IPS DF 6.9 (cell line): ENCODE data around the gene HIVEP1.
"Not testable (repeated sequence)": the region's sequence is repeated elsewhere in the genome, so short reads cannot be mapped to it uniquely, and the experiment has no call there.

ENCODE experiments used
- DNase-seq: peaks from one replicate; pipeline ENCODE4 v3.0.0-alpha.2; 2013; ENCODE audit warnings: low read depth, low spot score
- H3K27ac ChIP-seq: one replicate; pipeline ENCODE4 v1.5.1; 2013; ENCODE audit warnings: low read length, control low read depth
- H3K27me3 ChIP-seq: 2 replicates; pipeline ENCODE4 v1.6.1; 2013; ENCODE audit warnings: mild to moderate bottlenecking, low read length; ENCODE audit not compliant: control insufficient read depth, insufficient read depth
- H3K36me3 ChIP-seq: 2 replicates; pipeline ENCODE4 v1.6.1; 2013; ENCODE audit warnings: low read length; ENCODE audit not compliant: control insufficient read depth, insufficient read depth
- H3K4me1 ChIP-seq: 2 replicates; pipeline ENCODE4 v1.6.1; 2013; ENCODE audit warnings: low read length; ENCODE audit not compliant: control insufficient read depth, insufficient read depth
- H3K4me3 ChIP-seq: 2 replicates; pipeline ENCODE4 v1.5.1; 2013; ENCODE audit warnings: mild to moderate bottlenecking, low read length
- H3K9me3 ChIP-seq: 2 replicates; pipeline ENCODE4 v1.6.1; 2013; ENCODE audit warnings: low read length, inconsistent platforms; ENCODE audit not compliant: control insufficient read depth, insufficient read depth
- WGBS: extraction: QIAGEN DNeasy Blood & Tissue Kit; methylation state at CpG from one replicate; pipeline ENCODE4 v1.1.7; 2013; ENCODE audit warnings: mixed read lengths, missing lambda C conversion rate; ENCODE audit not compliant: insufficient read length, insufficient coverage; 5-methylcytosine and 5-hydroxymethylcytosine counted together

Gene HIVEP1

DNA sequence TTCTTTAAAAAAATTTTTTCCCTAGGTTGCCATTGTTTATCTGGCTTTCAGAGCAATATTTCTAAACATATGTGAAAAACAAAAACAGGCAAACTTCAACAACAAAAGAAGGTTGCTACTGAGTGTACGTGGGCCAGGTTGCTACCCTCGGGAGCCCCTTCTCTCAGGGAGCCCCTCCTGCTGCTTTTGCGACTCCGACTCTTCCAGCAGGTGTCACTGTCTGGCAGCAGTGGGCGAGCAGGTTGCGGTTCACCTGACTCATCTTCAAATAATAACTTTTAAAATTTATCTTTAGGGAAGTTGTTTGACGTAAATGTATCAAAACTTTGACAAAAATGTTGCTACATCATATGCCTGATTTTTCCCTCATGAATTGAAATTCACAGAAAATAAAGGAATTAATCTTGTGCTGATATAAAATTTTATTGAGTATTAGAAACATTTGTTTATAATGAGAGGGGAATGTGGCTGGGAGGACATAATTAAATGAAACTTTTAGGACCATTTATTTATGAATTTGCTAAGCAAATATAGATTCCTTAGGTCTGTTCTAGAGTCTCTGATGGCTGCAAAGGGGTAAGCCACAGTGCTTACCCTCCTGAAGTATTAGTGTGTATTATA is 138.8 kb downstream of the HIVEP1 start:
- Histone ChIP-seq H3K4me1 (no peaks in the 10 kb centered on the region), H3K36me3 (no peaks in the 10 kb centered on the region), H3K9me3 (no peaks in the 10 kb centered on the region), H3K27ac (no peak overlapping the region), H3K4me3 (no peak overlapping the region), H3K27me3 (no peaks in the 10 kb centered on the region)
- DNase-seq = no peak
- WGBS = no CpG with 5 or more reads among the region's 7 CpGs

DNA sequence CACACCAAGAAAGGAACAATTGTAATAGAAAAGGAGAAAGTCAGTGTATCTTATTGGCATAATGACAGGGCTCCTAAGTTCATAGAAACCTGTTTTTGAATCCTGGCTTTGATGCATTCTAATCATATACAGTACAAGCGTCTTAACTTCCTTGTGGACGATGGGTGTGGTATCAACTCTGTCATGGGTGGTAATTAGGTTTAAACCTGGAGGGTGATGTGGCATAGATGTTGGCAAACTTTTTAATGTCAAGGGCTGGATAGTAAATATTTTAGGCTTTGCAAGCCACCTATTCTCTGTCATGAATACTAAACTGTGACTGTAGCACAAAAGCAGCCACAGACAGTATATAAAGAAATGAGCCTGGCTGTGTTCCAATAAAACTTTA is 139.3 kb downstream of the HIVEP1 start:
- DNase-seq = no peak
- Histone ChIP-seq H3K9me3 (no peaks in the 10 kb centered on the region), H3K4me3 (no peak overlapping the region), H3K27me3 (no peaks in the 10 kb centered on the region), H3K4me1 (no peaks in the 10 kb centered on the region), H3K27ac (no peak overlapping the region), H3K36me3 (no peaks in the 10 kb centered on the region)
- WGBS = no CpG with 5 or more reads among the region's 2 CpGs

DNA sequence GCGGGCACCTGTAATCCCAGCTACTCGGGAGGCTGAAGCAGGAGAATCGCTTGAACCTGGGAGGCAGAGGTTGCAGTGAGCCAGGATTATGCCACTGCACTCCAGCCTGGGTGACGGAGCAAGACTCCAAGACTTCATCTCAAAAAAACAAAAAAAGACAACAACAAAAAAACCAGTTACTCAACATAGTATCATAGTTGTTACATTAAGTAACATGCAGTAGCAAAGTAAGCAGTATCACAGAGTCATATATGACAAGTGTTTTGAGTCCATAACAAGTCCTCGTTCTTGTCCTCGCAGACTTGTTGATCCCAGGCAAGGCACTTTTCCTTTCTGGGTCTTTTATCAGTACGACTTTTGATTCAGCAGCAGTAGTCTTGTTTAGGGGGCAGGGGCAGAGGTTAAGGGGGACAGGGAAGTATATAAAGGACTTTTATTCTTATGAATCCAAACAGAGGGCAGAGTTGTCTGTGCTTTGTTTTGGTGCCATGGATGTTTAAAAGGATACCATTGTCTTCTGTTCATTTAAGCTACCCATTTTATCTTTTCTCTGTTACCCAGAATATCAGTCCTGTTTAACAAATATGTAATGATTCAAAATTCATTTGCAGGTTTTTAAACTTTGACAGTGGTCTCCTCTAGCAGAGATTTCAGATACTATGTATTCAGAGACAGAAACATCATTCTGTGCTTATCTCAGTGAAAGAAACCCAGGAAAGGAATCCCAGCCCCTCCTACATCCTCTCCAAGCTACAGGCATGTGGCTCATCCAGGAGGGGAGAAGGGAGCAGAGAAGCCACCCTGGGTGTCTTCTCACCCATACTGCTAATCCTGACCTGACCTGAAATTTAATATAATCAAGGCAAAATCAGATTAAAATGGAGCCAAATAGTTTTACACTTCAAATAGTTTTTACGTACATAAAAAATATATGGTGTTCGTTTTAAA is 140.2 kb downstream of the HIVEP1 start:
- no peaks in the 10 kb centered on the region for H3K4me1 ChIP-seq
- H3K36me3 ChIP-seq = no peaks in the 10 kb centered on the region
- H3K4me3 ChIP-seq = no peak overlapping the region
- no peaks in the 10 kb centered on the region for H3K27me3 ChIP-seq
- no peaks in the 10 kb centered on the region for H3K9me3 ChIP-seq
- no peak overlapping the region for H3K27ac ChIP-seq
- DNase-seq = no peak
- WGBS = no CpG with 5 or more reads among the region's 9 CpGs

DNA sequence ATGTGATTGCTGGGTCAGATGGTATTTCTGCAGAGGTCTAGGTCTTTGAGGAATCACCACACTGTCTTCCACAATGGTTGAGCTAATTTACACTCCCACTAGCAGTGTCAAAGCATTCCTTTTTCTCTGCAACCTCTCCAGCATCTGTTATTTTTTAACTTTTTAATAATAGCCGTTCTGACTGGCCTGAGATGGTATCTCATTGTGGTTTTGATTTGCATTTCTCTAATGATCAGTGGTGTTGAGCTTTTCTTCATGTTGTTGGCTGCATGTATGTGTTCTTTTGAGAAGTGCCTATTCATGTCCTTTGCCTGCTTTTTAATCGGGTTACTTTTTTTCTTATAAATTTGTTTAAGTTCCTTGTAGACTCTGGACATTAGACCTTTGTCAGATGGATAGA is 143.7 kb downstream of the HIVEP1 start:
- not testable (repeated sequence) for H3K27ac ChIP-seq, DNase-seq, H3K4me3 ChIP-seq, H3K4me1 ChIP-seq, H3K27me3 ChIP-seq, H3K36me3 ChIP-seq, H3K9me3 ChIP-seq
- WGBS = no CpG with 5 or more reads among the region's 2 CpGs

DNA sequence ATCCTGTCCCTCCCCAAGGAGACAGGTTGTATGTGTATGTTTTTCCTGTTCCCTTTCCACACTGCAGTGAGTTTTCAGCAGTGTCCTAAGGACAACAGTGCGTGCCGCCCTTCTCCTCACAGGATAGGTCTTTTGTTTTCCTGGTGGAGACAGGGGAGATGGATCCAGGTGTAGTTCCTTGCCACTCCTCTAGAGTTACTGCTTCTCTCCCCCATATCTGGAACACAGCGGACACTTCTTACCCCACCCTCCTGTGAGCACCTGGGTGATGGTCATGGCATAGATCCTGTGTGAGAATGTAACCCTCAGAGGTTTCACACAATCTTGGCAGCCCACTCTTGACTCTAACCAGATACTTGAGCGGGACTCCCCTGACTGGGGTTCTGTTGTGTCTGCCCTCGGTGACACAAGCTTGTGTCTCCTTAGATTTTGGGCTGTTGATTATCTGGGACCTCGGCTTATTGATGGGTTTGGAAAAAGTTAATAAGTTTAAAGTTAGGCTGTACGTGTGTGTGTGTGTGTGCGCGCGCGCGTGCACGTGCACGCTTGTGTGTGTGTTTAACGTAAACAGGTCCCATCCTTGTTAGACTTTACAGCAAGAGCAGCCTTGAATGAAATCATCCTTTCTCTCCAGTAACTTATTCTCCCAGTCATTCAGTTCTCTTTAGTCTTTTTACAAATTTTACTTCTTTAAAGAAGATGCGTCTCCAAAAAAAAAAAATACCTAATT is 146.7 kb downstream of the HIVEP1 start:
- no peak overlapping the region for H3K4me3 ChIP-seq
- H3K27ac ChIP-seq = no peak overlapping the region
- no peak for DNase-seq
- H3K36me3 ChIP-seq = peaks cover 6% of the 10 kb centered on the region
- 100% methylated on average over 8 of the region's 16 CpGs for WGBS
- H3K9me3 ChIP-seq = no peaks in the 10 kb centered on the region
- no peaks in the 10 kb centered on the region for H3K27me3 ChIP-seq
- no peaks in the 10 kb centered on the region for H3K4me1 ChIP-seq

DNA sequence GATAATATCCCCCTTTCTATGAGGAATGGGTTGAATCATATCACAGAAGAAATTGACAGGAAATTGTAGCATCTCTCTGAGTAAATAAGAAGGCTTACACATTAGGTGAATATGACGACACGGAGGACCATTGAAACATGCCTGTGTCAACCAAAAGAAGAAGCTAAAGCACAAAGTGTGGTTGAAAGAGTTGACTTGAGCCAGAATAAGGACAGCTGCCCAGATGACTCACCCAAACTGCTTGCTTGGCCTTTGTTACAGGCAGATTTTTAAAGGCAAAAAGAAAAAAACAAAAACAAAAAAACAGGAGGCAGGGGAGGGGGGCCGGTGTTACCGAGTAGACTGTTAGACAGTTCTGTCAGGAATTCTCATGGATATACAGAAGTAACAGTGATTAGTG is 148.2 kb downstream of the HIVEP1 start:
- H3K9me3 ChIP-seq = no peaks in the 10 kb centered on the region
- no peaks in the 10 kb centered on the region for H3K4me1 ChIP-seq
- no peak overlapping the region for H3K27ac ChIP-seq
- no peak overlapping the region for H3K4me3 ChIP-seq
- no peaks in the 10 kb centered on the region for H3K27me3 ChIP-seq
- H3K36me3 ChIP-seq = peaks cover 6% of the 10 kb centered on the region
- DNase-seq = no peak
- WGBS = no CpG with 5 or more reads among the region's 4 CpGs

DNA sequence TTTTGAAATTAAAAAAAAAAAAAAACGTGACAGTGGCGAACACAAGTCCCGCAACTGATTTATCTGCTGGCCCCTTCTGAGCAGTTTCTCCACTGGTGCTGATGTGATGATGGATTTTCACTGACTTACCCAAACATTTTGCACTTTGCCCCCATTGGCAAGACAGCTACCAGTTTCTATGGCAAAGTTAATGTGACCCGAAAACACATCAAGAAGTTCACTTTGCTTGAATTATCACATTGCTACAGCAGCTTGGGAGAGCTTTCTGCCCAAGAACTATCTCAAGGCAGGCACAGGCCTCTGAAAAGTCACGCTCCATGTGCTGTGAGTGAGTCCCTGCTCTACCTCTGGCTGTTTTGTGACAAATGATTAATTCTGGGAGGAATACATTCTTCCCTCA is 150.1 kb downstream of the HIVEP1 start:
- Histone ChIP-seq H3K27me3 (no peaks in the 10 kb centered on the region), H3K4me3 (no peak overlapping the region), H3K9me3 (no peaks in the 10 kb centered on the region), H3K36me3 (peaks cover 6% of the 10 kb centered on the region), H3K27ac (no peak overlapping the region), H3K4me1 (no peaks in the 10 kb centered on the region)
- DNase-seq = no peak
- no CpG with 5 or more reads among the region's 5 CpGs for WGBS

DNA sequence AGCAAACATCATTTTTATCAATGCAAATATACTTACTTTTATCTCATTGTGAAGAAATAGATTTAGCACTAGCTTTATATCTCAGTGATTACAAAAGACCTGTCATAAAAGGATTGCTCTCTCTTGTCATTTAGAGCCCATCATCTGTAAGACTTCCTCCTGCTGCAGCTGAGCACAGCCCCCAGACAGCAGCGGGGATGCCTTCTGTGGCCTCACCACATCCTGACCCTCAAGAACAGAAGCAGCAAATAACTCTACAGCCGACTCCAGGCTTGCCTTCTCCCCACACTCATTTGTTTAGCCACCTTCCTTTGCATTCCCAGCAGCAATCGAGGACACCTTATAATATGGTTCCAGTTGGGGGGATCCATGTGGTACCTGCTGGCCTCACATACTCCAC is 151.0 kb downstream of the HIVEP1 start:
- Histone ChIP-seq H3K4me3 (no peak overlapping the region), H3K4me1 (no peaks in the 10 kb centered on the region), H3K36me3 (peaks cover 6% of the 10 kb centered on the region), H3K27ac (no peak overlapping the region), H3K27me3 (no peaks in the 10 kb centered on the region), H3K9me3 (no peaks in the 10 kb centered on the region)
- WGBS = no CpG with 5 or more reads among the region's 3 CpGs
- DNase-seq = no peak

DNA sequence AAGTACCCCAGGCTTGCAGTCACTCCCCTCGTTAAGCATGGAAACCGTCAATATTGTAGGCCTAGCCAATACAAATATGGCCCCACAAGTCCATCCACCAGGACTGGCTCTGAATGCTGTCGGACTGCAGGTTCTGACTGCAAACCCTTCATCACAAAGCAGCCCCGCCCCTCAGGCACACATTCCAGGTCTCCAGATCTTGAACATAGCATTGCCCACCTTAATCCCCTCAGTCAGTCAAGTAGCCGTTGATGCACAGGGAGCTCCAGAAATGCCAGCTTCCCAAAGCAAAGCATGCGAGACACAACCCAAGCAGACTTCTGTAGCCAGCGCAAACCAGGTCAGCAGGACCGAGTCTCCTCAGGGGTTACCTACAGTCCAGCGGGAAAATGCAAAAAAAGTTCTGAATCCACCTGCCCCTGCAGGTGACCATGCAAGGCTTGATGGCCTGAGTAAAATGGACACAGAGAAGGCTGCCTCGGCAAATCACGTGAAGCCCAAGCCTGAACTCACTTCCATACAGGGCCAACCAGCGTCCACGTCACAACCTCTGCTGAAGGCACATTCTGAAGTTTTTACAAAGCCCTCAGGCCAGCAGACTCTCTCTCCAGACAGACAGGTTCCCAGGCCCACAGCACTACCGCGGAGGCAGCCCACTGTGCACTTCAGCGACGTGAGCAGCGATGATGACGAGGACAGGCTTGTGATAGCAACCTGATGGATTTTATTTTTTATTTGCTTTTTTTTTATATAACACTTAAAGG is 151.8 kb downstream of the HIVEP1 start:
- WGBS = no CpG with 5 or more reads among the region's 19 CpGs
- H3K36me3 ChIP-seq = peaks cover 6% of the 10 kb centered on the region

DNA sequence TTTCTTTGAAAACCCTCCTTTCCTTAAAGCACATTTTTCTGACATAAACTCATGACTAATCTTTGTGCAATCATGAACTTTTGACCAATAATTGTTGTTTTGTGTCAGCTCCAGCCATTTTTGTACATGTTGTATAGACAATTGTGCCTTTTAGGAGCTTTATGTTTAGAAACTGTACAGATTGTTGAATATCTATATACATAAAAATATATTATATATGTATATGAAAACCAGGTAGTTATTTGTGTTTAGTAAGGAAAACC is 152.3 kb downstream of the HIVEP1 start:
- Histone ChIP-seq H3K9me3 (no peaks in the 10 kb centered on the region), H3K4me3 (no peak overlapping the region), H3K27ac (no peak overlapping the region), H3K27me3 (no peaks in the 10 kb centered on the region), H3K36me3 (peaks cover 6% of the 10 kb centered on the region), H3K4me1 (no peaks in the 10 kb centered on the region)
- no peak for DNase-seq

More for the DNA sequence above, 151.8 kb downstream of the HIVEP1 start:
- Histone ChIP-seq H3K27ac (no peak overlapping the region), H3K27me3 (no peaks in the 10 kb centered on the region), H3K4me1 (no peaks in the 10 kb centered on the region), H3K4me3 (no peak overlapping the region), H3K9me3 (no peaks in the 10 kb centered on the region)
- DNase-seq = no peak
